Stimulated activated CD4-positive, alpha-beta T cell treated with anti-CD3 and anti-CD28 coated beads, Interleukin-12 subunit alpha, Interleukin-12 subunit beta, amount 100 ng/mL, for 24 hours (primary cell): ENCODE data around the gene SYT6.

Experiments used
- DNase-seq, 2 experiments: peaks; one replicate each; pipeline ENCODE4 v3.0.0-alpha.2; 2020; ENCODE audit warnings: low read depth in 2 of 2

Gene SYT6

GRCh38 chr1:114154963-114155322 lies 1.3 kb upstream of the SYT6 start:
- DNase-seq = no peak

DNA sequence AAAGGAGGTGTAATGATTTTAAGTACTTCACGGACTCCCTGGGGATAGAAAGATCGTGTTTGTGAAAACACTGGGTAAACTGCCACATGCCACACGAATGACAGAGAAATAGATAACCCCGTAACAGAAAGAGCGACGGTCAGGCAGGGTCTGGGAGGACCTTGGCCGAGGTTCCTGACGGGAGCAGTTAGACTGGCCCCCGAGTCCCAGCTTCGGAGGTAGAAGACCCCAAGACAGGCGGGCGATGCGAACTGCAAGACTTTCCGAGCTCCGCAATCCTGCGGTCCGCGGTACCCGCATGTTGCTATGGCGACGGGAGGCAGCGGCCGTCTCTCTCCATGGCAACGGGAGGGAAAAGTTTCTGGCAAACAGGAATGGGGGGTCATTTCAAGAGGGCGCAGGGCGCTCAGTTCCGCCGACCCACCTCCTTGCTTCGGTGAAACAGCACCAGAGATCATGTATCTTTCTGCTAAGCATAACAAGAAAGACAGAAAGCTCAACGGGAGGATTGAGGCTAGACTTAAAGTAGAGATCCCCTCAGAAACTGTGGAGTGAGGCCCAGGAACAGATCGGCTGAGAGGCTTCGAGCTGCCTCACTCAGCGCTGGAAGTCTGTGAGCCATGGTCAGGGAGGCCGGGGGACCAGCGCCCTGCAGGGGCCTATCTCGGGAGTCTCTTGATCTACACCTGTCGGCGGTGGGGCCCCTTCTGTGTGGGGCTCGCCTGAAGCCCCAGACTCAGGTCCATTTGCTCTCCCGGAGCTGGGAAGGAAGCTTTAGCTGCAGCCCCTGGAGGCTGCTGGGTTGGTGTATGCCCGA lies 685 bp upstream of the SYT6 start:
- no peak for DNase-seq

DNA sequence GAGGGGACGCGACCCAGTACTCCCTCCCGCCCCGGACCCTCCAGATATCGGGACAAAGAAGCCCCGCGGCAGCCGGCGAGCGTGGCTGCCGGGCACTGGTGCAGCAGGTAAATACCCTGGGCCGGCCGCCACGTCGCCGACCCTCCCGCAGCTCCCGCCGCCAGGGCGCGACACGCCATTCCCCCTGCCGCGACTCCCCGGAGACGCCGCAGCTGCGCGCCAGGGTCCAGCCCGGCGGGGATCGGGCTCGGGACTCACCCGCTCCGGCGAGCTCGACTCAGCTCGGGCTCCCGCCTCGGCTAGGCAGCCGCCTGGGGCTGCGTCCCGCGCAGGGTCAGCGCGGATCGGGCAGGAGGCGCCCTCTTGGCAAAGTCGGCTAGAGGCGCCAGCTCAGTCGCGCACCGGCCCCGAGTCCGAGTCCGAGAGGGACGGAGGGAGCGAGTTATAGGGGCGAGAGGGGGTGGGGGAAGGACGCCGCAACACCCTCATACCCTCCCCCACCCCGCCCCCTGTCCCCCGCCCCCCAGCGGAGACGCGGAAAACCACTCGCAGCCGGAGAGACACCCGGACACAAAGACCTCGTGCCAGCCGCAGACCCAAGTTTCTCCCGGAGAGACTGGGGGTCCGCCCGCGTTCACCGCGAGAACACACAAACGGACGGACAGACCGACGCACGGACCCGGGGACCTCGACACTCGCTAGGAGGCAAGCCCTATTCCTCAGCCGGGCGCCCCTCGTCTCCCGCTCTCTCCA lies 985 bp downstream of the SYT6 start:
- DNase-seq = peak in 1 of 2 experiments; percentile 10

- no peak for DNase-seq
These were observed 1.6 kb downstream of the SYT6 start for GRCh38 chr1:114152089-114152507.

GRCh38 chr1:114150016-114150415 lies 3.7 kb downstream of the SYT6 start:
- no peak for DNase-seq

- no peak for DNase-seq
These were observed 4.5 kb downstream of the SYT6 start for GRCh38 chr1:114149211-114149610.

- DNase-seq = no peak
These were observed 8.0 kb downstream of the SYT6 start for GRCh38 chr1:114145504-114146151.

GRCh38 chr1:114144016-114144415 lies 9.7 kb downstream of the SYT6 start:
- DNase-seq = no peak

DNA sequence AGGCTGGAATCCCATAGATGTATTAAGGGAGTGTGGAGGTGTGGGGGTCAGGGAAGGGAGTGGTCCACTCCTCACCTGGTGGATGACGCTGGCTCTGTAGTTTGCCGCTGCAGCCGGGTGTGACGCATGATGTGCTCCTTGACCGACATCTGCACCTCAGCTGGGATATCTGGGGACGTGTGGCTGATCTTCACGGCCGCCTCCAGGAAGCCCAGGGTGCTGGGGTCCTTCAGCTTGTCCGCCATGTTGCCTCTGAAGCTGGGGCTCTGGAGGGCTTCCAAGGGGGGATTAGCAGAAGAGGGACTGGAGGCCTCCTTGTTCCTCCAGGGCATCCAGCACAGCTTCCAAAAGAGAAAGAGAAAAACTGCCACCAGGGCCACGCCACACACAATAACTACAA lies 14.1 kb downstream of the SYT6 start:
- no peak for DNase-seq

DNA sequence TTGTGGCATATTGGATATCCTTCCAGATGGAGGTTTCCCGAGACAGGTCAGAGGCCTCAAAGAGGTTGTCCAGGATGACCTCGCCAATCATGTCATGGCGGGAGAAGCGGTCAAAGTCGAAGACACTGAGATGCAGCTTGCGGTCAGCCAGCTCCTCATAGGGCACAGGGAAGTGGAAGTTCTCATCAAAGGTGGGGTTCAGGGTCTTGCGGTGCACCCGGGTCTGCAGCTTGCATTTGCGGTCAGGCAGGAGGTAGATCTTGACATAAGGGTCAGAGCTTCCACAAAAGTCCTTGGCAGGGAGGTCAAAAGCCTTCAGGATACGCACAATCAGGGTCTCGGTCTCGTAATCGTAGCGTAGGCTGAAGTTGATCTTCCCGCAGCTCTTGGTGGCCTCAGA lies 16.2 kb downstream of the SYT6 start:
- no peak for DNase-seq

DNA sequence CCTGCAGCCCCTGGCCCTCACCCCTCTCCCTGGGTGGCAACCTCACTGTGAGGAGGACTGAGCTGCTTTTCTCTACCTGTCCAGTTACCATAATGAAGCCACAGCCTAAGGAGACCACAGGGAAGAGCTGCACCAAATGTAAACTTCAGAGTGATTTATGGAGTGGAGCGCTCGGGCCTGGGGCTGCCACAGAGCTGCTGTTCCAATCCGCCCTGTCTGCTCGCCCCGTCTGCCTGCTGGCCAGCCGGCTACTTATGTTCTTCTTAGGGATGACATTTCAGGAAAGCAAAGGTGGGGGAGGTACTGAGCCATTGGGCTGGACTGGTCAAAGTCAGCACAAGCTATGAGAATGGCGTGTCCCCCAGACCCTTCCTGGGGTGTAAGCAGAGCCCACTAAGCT lies 17.9 kb downstream of the SYT6 start:
- no peak for DNase-seq

- no peak for DNase-seq
These were observed 19.2 kb downstream of the SYT6 start for GRCh38 chr1:114134518-114134917.

DNA sequence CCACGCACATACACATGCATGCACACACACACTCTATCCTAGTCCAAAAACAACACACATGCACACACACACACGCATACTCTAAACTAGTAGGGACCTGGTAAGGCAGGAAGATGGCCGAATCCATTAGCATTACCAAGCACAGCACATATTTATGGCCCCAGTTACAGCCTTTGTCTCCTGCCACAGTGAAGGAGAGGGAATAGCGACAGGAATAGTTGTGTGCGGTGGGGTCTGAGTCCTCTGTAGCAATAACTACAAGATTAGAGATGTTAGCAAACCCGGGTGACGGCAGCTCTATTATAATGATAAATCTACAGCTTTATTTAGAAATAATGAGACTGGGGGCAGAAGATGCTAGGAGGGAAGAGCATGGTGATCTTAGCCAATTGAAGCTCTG lies 20.5 kb downstream of the SYT6 start:
- DNase-seq = no peak

DNA sequence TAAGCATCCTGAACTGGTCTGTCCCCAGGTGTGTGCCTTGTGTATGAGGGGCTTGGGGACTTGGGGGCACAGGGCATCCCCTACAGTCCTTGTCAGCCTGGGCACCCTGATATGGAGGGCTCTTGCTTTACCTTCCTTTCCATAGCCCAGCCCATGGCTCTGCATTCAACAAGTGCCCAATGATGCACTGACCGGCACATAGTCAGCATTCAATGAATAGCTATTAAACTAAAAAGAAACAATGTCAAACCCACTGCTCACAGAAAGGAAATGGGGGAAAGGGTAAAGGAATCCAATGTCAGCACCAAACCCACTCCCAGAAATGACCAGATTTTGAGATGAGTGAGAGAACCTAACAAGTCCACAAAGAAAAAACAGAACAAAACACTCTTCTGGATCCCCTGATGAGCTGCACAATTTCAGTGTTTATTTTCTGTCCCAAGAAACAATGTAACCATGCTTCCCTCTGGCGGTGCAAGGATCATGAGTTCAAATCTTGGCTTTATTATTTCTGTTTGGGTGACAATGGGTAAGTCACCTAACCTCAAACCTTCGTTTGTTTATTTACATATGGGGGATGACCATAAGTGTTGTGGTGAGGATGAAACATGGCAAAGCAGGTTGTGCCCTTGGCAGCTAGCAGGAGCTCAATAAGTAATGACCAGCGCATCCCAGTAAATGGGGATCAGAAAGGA lies 22.0 kb downstream of the SYT6 start:
- no peak for DNase-seq

- DNase-seq = no peak
These were observed 22.7 kb downstream of the SYT6 start for GRCh38 chr1:114130846-114131525.

DNA sequence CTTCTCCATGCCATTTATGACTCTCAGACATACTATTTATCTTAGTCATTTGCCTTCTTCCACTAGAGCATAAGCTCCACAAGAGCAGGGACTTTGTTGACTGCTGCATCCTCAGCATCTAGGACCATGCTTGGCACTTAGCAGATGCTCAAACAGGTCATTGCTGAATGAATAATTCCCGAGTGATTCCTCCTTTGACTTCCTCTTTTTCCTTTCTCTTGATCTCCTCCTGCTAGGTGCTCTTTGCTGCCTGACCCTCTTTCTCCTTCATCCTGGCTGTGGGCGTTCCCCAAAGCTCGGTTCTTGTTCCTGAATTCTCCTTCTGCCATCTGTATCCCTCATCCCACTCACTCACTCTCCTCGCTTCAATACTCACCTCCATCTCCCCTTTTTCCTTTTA lies 23.5 kb downstream of the SYT6 start:
- DNase-seq = no peak

- no peak for DNase-seq
These were observed 25.4 kb downstream of the SYT6 start for GRCh38 chr1:114128293-114128692.

DNA sequence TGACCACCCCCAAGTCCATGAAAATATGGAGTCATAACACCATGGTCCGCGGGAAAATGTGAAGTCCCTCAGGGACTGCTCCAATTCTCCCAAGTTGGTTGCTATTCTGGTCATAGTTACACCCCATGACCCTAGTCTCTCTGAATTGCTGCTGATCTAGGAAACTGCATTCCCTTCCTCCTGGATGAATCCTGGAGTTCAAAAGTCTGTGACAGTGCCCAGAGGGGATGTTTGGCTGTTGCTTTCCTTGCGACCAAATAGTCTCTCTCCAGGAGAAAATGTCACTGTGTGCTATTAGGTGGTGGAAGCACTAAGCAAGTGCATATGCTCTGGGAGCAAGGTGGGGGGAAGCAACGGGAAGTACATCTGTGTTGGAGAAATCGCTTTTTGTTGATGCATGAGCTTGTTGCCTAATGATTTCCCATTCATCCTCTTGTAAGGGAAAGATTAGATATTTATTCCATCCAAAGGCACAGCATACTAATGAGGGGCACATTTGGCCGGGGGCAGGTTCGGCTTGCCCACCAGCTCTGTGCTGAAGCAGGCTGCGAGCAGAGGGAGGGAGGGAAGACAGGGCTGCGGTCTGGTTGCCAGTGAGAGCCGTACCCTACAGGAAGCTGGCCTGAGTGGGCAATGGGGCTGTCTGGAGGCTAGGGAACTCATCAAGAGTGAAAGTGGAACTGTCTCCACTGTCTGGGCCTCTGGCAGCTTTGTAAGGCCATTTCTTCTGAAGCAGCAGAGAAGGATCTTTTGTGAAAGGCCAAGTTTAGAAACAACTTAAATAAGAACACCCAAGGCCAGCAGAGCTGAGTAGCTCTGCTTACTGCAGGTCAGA lies 27.2 kb downstream of the SYT6 start:
- DNase-seq = no peak

DNA sequence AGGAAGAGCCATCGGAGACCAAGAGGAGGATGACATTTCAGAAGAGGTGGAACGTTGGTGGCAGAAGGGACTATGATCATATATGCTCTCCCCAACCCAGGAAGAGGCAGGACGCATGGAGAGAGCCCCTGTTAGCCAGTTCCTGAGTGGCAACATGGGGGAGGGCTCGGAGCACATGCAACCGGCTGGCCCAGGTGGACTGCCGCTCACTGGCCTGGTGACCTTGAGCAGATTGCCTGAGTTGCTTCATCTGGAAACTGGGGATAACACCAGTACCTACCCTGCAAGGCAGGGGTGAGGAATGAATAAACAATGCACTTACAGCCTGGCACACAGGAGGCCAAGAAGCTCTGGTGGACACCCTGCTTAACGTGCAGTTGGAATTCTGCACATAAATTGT lies 29.0 kb downstream of the SYT6 start:
- DNase-seq = no peak

DNA sequence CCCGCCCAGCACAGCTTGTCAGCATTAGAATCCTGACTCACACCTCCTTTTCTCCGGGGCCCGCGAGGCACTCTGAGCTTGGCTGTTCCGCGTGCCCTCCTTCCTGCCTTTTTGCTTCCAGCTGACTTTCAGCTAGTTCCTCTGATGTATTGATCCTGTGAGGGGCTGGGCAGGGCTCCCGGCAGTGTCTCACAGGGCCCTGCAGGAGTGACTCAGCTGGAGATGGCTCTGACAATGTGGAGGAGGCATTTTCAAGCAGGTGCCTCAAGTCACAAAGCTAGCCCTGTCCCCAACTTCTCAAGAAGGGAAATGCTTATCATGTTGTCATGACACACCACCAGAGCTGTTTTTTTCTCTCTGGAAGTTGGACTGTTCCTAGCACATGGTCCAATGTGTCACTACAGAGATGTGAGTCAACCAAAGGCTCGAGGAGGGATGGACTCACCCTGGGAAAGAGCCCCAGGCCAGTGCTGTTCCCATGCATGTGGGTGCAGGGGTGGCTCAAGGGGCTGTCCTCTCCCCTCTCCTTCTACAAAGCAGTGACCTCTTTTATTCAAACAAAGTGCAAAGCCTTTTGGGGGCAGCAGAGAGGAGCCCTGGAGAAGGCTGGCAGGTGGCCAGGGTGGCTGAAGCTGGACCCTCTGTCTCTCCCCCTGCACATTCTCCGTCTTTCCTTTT lies 30.6 kb downstream of the SYT6 start:
- no peak for DNase-seq
